Transverse colon (tissue), 3 donors: Measurements from ENCODE around the gene ZFP62.
"Not testable (repeated sequence)": the region's sequence is repeated elsewhere in the genome, so short reads cannot be mapped to it uniquely, and the experiment has no call there.

Source experiments
- CTCF ChIP-seq, 5 experiments: fragments of 200-600 bp in 3 of 5; fragments of 450-650 bp in 2 of 5; sonication (generic) in 3 of 5; IDR thresholded peaks; 1 replicate in 2 of 5; 2 replicates in 3 of 5; pipeline ENCODE4 v1.5.1; 2016 to 2017; ENCODE audit warnings: antibody characterized with exemption in 5 of 5, inconsistent platforms in 3 of 5, mild to moderate bottlenecking in 2 of 5, moderate library complexity in 1 of 5
- EP300 ChIP-seq: sonication (generic); formaldehyde crosslinking; IDR thresholded peaks from one replicate; pipeline ENCODE4 v1.6.1; 2017; ENCODE audit warnings: antibody characterized with exemption, low read depth

GRCh38 chr5:180895330-180895729 lies 34.3 kb upstream of the ZFP62 start:
- TF ChIP-seq EP300; CTCF (IDR thresholded peaks at IDR 0.05): not testable (repeated sequence)
